Mucosa of rectum (tissue), 2 donors: ENCODE data around the gene SLC25A18.
"Not testable (repeated sequence)": the region's sequence is repeated elsewhere in the genome, so short reads cannot be mapped to it uniquely, and the experiment has no call there.

Experiments used
- H3K27ac ChIP-seq, 2 donors: one replicate each; pipeline ENCODE4 v1.7.0; 2013; ENCODE audit warnings: inconsistent platforms in 2 of 2, low read depth in 2 of 2, low read length in 2 of 2
- H3K27me3 ChIP-seq, 2 donors: one replicate each; pipeline ENCODE4 v1.7.0; 2013; ENCODE audit warnings: low read length in 2 of 2; ENCODE audit not compliant: control insufficient read depth in 2 of 2, insufficient read depth in 2 of 2
- H3K36me3 ChIP-seq, 2 donors: one replicate each; pipeline ENCODE4 v1.7.0; 2013; ENCODE audit warnings: low read length in 2 of 2; ENCODE audit not compliant: control insufficient read depth in 2 of 2, insufficient read depth in 2 of 2
- H3K4me1 ChIP-seq, 2 donors: one replicate each; pipeline ENCODE4 v1.7.0; 2013; ENCODE audit warnings: low read length in 2 of 2, mild to moderate bottlenecking in 1 of 2; ENCODE audit not compliant: control insufficient read depth in 2 of 2, insufficient read depth in 2 of 2
- H3K4me3 ChIP-seq, 2 donors: one replicate each; pipeline ENCODE4 v1.7.0; 2013; ENCODE audit warnings: low read length in 2 of 2
- H3K9ac ChIP-seq, 2 donors: one replicate each; pipeline ENCODE4 v1.7.0; 2013; ENCODE audit warnings: low read length in 2 of 2, low read depth in 1 of 2, mild to moderate bottlenecking in 1 of 2
- H3K9me3 ChIP-seq, 2 donors: one replicate each; pipeline ENCODE4 v1.7.0; 2013; ENCODE audit warnings: low read length in 2 of 2; ENCODE audit not compliant: control insufficient read depth in 2 of 2
- donor health status: healthy.
- donor health status: Normal muscosa, but diverticular disease.

The SLC25A18 gene, protein sequence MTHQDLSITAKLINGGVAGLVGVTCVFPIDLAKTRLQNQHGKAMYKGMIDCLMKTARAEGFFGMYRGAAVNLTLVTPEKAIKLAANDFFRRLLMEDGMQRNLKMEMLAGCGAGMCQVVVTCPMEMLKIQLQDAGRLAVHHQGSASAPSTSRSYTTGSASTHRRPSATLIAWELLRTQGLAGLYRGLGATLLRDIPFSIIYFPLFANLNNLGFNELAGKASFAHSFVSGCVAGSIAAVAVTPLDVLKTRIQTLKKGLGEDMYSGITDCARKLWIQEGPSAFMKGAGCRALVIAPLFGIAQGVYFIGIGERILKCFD

DNA sequence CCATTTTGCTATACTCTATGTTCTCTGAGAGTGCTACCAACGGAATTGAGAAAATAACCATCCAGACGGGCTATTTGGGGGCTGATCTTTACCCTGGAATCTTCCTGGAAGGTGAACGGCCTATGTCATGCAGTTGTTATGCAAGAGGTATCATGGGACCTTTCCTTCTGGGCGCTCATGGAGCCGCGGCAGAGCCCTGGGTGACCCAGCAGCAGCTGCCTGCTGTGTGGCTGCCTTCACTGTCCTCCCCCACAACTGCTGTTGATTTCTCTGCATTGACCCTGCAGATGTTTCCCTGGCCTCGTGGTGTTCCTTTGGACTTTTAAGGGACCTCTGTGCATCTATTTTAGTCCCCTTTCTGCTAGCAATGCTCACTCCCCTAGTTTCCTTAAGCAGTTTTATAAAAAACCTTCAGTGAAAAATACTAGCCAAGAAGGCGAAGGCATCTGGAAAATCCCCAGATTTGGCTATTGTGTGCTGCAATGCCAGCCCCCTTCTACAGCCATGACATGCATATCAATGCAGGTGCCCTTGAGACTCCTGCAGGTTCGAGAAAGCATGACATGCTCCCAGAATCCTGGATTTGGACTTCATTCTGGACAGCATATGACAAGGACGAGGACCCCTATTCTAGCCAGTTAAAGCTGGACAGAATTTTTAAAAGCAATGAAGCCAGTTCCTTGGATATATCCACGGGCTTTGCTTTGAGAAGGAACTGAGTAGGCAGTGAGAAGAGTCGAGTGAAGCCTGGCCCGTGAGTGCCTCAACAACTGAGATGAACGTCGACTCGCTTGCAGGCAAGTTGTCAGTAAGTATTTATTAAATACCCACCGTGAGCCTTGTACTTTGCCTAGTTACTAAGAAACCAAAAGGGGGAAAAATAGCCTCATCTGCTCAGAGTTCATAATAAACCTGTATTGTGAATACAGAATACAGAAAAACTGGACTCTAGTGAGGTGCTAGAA lies at the start of gene SLC25A18:
SLC25A18 (plus strand) TSS at position 593 of the 965 bp plus-strand sequence. CDS start 16,447 bp downstream, outside the sequence.
- H3K27me3 ChIP-seq = peaks cover 0 to 4% of the 10 kb centered on the region in 2 donors
- peak within 1 kb of the TSS in 1 of 2 donors; percentile 17 for H3K27ac ChIP-seq
- no peak within 1 kb of the TSS for H3K4me3 ChIP-seq

DNA sequence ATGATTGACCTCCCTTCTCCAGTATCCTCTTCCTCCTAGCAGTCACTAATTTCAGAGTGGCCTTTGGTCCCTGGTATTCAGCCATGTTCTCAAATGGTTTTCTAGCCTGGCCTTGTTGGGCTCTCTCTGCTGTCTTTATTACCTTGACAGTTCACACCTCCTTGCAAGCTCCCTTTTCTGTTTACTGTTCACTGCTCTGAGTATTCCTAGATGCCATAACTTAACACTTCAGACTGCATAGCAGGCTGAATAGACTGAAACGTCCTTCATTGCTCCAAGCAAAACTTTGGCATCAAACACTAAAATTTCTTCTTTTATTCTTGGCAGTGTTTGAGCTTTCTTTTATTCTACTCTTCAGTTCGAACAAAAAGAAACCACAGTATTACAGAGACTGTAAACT lies 49.7 kb upstream of the SLC25A18 start:
- no peak overlapping the region for H3K27ac ChIP-seq
- no peaks in the 10 kb centered on the region for H3K4me1 ChIP-seq
- H3K9ac ChIP-seq = no peak overlapping the region
- no peaks in the 10 kb centered on the region for H3K9me3 ChIP-seq
- no peak overlapping the region for H3K4me3 ChIP-seq
- H3K27me3 ChIP-seq = no peaks in the 10 kb centered on the region
- no peaks in the 10 kb centered on the region for H3K36me3 ChIP-seq

More for the DNA sequence above, at the start of gene SLC25A18:
- Histone ChIP-seq H3K9ac (no peak within 1 kb of the TSS), H3K36me3 (no peaks in the 10 kb centered on the region), H3K4me1 (no peaks in the 10 kb centered on the region), H3K9me3 (no peaks in the 10 kb centered on the region)

DNA sequence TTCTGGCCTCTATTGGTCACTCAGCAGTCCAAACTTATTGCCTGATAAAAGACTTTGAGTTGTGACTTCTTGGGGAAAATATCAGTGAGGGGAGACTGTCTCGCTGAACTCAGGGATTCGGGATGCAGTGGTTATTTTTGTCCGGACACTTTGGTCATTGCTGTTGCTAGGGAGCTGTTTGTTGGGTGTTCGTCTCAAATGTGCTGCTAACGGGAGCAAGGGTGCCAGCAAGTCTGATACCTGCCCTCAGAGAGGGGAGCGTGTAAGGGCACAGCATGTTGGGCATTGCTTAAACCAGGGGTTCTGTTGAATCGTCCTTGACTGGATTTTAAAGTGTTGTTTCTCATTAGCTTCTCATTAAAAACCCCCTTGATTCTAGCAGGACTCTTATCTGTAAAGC lies 49.2 kb upstream of the SLC25A18 start:
- no peak overlapping the region for H3K9ac ChIP-seq
- no peak overlapping the region for H3K27ac ChIP-seq
- H3K9me3 ChIP-seq = no peaks in the 10 kb centered on the region
- no peaks in the 10 kb centered on the region for H3K4me1 ChIP-seq
- no peaks in the 10 kb centered on the region for H3K36me3 ChIP-seq
- no peaks in the 10 kb centered on the region for H3K27me3 ChIP-seq
- no peak overlapping the region for H3K4me3 ChIP-seq

DNA sequence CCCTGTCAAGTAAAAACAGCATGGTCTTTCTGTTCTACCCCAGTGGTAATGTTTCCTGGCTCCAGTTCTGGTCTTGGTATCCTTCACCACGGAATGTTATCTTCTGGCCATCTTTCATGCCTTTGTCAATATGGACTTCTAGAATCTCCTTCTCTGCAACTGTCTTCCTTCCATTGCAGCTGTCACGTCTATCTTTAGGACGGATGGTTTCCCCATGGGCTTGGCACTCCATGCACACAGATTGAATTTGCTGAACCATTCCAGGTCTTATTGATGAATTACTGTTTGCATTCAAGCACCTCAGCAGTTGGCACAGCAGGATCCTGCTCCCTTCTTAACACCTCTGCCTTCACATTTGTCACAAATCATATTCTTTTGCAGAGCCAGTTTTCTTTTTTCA lies 44.9 kb upstream of the SLC25A18 start:
- Histone ChIP-seq H3K4me3 (no peak overlapping the region), H3K27me3 (no peaks in the 10 kb centered on the region), H3K27ac (no peak overlapping the region), H3K9ac (no peak overlapping the region), H3K36me3 (no peaks in the 10 kb centered on the region), H3K9me3 (no peaks in the 10 kb centered on the region), H3K4me1 (no peaks in the 10 kb centered on the region)

DNA sequence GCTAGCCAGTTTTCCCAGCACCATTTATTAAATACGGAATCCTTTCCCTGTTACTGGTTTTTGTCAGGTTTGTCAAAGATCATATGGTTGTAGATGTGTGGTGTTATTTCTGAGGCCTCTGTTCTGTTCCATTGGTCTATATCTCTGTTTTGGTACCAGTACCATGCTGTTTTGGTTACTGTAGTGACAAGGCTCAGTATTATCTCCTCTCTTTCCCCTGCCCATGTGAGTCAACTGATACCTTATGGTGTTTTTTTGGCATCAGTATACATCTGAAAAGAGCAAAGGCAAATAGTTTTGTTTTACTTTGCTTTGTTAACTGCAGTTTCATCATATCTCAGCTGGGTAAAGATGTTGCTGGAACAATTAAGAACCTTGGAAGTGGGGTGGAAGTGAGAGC lies 41.3 kb upstream of the SLC25A18 start:
- H3K9me3 ChIP-seq, H3K36me3 ChIP-seq, H3K27me3 ChIP-seq, H3K27ac ChIP-seq, H3K4me1 ChIP-seq, H3K9ac ChIP-seq, H3K4me3 ChIP-seq: not testable (repeated sequence)

DNA sequence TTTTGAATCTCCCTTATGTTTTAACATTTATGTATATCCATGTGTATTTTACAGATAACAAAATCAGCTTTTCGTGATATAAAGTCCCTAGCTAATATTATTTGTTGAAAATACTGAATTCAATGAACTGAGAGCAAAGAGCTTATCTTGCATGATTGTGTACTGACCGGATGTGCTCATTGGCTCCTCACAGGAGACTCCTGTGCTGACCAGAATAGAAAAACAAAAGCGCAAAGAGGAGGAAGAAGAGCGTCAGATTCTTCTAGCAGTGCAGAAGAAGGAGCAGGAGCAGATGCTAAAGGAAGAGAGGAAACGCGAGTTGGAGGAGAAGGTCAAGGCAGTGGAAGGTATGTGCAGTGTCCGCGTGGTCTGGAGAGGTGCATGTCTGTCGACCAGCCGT lies 39.4 kb upstream of the SLC25A18 start:
- Histone ChIP-seq H3K4me1 (no peaks in the 10 kb centered on the region), H3K36me3 (no peaks in the 10 kb centered on the region), H3K4me3 (no peak overlapping the region), H3K9me3 (no peaks in the 10 kb centered on the region), H3K27me3 (peaks cover 0 to 3% of the 10 kb centered on the region in 2 donors), H3K27ac (no peak overlapping the region), H3K9ac (no peak overlapping the region)

DNA sequence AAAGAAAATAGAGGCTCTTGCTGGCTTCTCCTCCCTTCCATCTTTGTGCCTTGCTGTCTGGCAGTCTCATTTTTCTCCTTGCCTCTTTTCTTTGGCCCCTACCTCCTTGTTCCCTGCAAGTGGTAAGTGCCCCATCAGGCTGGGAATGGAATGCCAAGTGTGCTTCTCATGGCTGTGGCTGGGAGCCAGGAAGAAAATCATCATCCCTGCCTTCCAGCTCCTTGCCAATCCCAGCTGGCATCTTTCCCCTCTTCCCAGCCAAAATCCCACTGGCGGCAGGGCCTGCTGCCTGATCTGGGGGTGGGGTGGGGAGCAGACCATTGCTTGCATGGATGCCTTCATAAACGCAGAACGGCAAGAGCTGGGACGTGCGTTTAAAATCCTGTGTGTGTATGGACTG lies 27.0 kb upstream of the SLC25A18 start:
- H3K9ac ChIP-seq = no peak overlapping the region
- H3K27ac ChIP-seq = no peak overlapping the region
- no peaks in the 10 kb centered on the region for H3K4me1 ChIP-seq
- no peaks in the 10 kb centered on the region for H3K36me3 ChIP-seq
- no peaks in the 10 kb centered on the region for H3K27me3 ChIP-seq
- no peak overlapping the region for H3K4me3 ChIP-seq
- no peaks in the 10 kb centered on the region for H3K9me3 ChIP-seq

DNA sequence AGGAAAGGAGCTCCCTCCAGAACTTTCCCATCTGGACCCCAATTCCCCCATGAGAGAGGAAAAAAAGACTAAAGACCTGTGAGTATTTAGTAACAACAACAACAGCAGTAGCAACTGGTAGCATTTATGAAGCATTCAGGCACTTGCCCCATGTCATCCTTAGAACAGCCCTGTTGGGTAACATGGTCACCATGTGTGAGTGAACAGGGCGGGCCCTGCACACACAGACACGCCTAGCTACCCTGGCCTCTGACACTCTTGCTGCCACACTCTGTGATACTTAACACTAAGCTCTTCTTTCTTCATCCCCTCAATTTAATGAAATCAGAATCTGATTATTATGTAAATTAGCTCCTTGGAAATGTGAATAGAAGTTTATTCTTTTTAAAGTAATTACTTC lies 26.1 kb upstream of the SLC25A18 start:
- Histone ChIP-seq H3K4me1 (no peaks in the 10 kb centered on the region), H3K4me3 (no peak overlapping the region), H3K9me3 (no peaks in the 10 kb centered on the region), H3K36me3 (no peaks in the 10 kb centered on the region), H3K27ac (no peak overlapping the region), H3K27me3 (no peaks in the 10 kb centered on the region), H3K9ac (no peak overlapping the region)

DNA sequence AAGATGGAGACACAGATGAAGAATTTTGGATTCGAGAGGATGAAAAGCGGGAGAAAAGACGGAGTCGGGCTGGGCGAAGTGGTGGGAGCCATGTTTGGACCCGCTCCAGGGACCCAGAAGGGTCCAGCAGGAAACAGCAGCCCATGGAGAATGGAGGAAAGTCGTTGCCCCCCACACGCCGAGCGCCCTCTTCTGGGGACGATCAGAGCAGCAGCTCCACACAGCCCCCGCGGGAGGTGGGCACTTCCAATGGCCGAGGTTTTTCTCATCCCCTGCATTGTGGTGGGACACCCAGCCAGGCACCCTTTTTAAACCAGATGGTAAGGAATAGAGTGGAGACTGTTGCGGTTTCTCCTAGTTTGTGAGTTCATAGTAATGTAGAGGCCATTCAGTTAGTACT lies 22.8 kb upstream of the SLC25A18 start:
- H3K9me3 ChIP-seq = no peaks in the 10 kb centered on the region
- no peak overlapping the region for H3K4me3 ChIP-seq
- H3K27me3 ChIP-seq = no peaks in the 10 kb centered on the region
- H3K4me1 ChIP-seq = no peaks in the 10 kb centered on the region
- H3K36me3 ChIP-seq = no peaks in the 10 kb centered on the region
- H3K27ac ChIP-seq = no peak overlapping the region
- H3K9ac ChIP-seq = no peak overlapping the region

DNA sequence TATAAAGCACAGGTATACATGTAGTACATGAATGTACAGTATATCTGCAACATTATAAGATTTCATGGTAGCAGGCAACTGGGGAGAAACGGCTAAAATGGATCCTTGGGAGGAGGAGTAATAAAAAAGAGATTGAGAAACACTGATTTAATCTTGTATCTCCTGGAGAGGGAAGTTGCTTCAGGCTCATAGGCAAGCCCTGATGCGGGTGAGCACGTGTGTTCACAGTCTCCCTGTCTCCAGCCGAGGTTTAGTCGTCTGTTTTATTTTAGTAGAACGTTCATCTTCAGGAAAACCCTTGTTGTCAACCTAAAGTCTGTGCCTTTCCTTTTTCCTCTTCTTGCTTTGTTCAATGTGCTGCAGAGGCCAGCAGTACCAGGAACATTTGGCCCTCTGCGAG lies 21.8 kb upstream of the SLC25A18 start:
- no peak overlapping the region for H3K27ac ChIP-seq
- H3K27me3 ChIP-seq = no peaks in the 10 kb centered on the region
- H3K4me1 ChIP-seq = no peaks in the 10 kb centered on the region

More for the DNA sequence above, 21.8 kb upstream of the SLC25A18 start:
- Histone ChIP-seq H3K9me3 (no peaks in the 10 kb centered on the region), H3K9ac (no peak overlapping the region), H3K4me3 (no peak overlapping the region), H3K36me3 (no peaks in the 10 kb centered on the region)
